ENCODE measurements around the gene TBC1D10B.
"Not testable (repeated sequence)": the region's sequence is repeated elsewhere in the genome, so short reads cannot be mapped to it uniquely, and the experiment has no call there.

Gene TBC1D10B

DNA sequence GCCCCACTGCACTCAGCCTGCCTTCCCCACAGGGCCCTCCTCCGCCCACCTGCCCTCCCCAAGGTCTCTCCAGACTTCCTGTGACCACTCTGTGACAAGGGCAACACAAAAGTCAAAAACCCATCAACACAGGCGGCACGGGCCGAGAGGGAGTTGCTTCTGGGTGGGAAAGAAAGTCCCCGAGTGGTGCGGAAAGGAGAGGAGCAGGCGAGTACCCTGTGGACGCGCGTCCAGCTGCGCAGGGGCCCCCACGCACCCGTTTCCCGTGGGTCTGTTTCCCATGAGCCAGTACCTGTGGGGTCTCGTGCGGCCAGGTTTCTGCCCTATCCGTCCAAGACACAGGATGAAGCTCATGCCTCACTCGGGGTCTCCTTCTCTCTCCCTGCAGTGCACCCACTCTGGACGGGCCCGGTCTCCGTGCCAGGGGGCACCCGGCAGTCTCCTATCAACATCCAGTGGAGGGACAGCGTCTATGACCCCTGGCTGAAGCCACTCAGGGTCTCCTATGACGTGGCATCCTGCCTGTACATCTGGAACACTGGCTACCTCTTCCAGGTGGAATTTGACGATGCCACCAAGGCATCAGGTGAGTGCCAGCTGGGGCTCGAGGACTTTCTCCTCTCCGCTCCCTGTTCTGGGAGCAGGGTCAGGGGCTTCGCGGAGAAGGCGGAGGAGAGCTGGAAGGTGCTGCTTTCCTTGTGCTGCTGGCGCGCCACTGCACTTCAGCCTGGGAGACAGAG is 27.4 kb downstream of the TBC1D10B start:
- no peak for FAIRE-seq

DNA sequence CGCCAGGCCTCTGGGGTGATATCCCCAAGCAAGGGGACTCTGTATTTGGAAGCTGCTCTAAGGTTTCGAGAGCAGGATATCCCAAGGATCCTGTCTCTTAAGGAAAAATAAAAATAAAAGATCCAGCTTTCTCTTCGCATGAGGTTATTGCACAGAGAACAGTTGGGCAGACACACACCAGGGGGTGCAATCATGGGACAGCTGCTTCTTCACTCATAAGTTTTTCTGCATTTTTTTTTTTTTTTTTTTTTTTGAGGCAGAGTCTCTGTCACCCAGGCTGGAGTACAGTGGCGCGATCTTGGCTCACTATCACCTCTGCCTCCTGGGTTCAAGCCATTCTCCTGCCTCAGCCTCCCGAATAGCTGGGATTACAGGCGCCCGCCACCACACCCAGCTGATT is 28.3 kb downstream of the TBC1D10B start:
- FAIRE-seq = not testable (repeated sequence)

More for the DNA sequence above, 27.4 kb downstream of the TBC1D10B start:
- DNase-seq (ENCODE audit: extremely low spot score, insufficient read length, low read depth) = no peak

DNA sequence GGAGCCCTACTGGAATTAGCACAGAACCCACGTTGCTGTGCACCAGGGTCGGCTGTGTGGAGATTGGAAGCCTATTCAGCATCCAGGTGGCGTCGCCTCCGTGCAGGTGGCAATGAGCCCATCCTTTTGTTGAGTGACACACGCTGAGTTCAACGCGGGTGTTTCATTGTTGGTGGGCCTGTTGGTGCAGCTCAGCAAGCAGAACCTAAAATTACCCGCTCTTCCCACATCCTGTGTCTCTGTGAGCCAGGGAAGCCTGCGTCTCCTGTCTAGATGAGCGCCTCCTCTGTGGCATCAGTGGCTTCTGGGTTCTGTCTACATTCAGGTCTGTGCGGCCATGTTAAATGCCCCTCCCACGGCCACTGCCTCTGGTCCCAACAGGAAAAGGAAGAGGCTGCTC is 29.7 kb downstream of the TBC1D10B start:
- DNase-seq (ENCODE audit: extremely low spot score, insufficient read length, low read depth) (no peak), FAIRE-seq (no peak)

More for the DNA sequence above, 28.3 kb downstream of the TBC1D10B start:
- not testable (repeated sequence) for DNase-seq (ENCODE audit: extremely low spot score, insufficient read length, low read depth)

DNA sequence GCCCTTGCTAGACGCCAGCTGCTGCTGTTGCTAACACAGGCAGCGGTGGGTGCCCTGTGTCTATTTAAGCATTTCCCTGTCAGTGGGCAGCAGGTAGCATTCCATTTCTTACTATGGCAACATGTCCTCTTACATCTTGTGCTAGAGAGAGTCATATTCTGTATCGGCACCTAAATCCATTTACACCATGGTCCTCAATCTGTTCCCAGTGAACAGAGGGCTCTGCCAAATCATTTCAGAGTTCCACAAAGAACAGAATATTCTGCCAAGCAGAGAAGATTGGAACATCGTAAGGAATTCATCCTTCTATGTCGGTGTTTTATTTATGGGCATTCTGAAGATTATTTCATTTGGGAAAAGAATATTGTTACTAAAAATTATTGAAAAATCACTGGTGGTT is 31.6 kb downstream of the TBC1D10B start:
- not testable (repeated sequence) for FAIRE-seq; DNase-seq (ENCODE audit: extremely low spot score, insufficient read length, low read depth)

- FAIRE-seq; DNase-seq (ENCODE audit: extremely low spot score, insufficient read length, low read depth): not testable (repeated sequence)
Observed at GRCh38 chr16:30337964-30338357, 32.3 kb downstream of the TBC1D10B start.

DNA sequence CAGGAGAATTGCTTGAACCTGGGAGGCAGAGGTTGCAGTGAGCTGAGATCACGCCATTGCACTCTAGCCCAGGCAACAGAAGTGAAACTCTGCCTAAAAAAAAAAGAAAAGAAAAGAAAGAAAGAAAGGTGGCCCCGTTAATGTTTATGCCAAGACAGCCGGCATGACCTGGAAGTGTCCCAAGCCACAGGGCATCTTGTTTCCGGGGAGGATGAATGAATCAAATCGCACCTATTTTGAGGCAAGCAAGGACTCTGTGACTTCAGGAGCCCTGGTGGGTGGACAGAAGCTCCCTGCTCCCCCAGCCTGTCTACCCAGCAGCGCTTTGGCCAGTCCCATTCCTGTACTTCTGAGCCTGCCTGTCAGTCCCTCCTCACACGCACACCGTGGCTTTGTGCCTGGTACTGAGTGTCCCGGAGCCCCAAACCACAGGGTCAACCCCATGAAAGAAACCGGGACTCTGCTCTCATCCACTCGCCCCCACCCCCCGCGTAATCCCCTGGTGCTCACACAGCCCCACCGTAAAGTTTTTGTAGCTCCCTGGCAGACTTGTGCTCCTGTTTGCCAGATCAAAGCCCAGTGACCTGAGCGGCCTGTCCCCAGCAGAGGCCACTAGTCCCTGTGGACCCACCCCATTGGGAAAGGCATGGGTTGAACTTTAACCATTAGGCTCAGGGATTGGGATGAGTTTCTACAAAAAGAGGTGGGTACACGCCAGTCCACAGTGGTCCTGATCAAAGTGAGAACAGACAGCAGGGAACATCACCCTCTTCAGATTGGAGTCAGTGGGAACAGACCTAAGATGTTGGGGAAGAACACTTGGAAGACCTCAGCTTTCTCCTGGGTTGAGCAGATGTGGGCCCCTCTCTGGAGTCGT is 34.5 kb downstream of the TBC1D10B start:
- FAIRE-seq (no peak), DNase-seq (ENCODE audit: extremely low spot score, insufficient read length, low read depth) (no peak)

- not testable (repeated sequence) for DNase-seq (ENCODE audit: extremely low spot score, insufficient read length, low read depth); FAIRE-seq
Observed at GRCh38 chr16:30335028-30335597, 35.2 kb downstream of the TBC1D10B start.

DNA sequence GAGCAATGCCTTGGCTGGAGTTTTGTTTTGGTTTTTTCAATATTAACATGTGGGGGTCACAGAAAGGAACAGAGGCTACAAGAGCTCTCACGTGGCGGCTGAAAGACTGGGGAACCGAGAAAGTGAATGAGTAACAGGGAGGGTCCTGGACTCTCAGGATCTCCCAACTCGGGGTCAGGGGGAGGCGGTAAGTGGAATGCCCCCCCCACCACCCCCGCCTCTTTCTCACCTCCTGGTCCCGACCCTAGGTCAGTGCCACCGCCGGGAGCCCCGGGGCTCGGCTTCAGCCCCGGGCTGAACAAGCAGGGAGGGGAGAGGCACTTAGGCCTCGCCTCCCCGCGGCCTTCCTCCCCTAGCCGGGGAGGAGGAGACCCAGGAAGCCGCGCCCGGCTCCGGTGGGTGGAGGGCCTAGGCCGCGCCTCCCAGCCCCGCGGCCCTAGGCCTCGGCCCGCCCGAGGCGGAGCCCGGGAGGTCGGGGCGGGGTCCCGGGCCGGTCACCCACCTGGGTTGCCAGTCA is 35.8 kb downstream of the TBC1D10B start:
- FAIRE-seq; DNase-seq (ENCODE audit: extremely low spot score, insufficient read length, low read depth): not testable (repeated sequence)

DNA sequence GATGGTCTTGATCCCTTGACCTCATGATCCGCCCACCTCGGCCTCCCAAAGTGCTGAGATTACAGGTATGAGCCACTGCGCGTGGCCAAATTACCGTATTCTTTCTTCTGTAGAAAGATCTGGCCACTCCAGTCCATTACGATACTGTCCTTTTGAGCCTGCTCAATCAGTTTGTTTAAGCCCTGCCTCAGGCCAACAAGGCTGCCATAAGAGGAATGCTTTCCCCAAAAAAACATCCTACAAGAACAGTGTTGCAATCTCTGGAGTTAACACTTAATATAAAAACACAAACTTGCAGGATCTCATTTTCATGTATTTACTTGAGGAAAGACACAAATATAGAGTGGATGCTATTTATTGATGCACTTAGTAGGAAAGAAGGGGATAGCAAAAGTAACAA is 46.1 kb downstream of the TBC1D10B start:
- not testable (repeated sequence) for FAIRE-seq; DNase-seq (ENCODE audit: extremely low spot score, insufficient read length, low read depth)

- DNase-seq (ENCODE audit: extremely low spot score, insufficient read length, low read depth); FAIRE-seq: not testable (repeated sequence)
Observed at GRCh38 chr16:30318647-30319046, 51.6 kb downstream of the TBC1D10B start.

- FAIRE-seq; DNase-seq (ENCODE audit: extremely low spot score, insufficient read length, low read depth): not testable (repeated sequence)
Observed at GRCh38 chr16:30310937-30311336, 59.4 kb downstream of the TBC1D10B start.

GRCh38 chr16:30309255-30309654 is 61.0 kb downstream of the TBC1D10B start:
- not testable (repeated sequence) for FAIRE-seq; DNase-seq (ENCODE audit: extremely low spot score, insufficient read length, low read depth)

Data from GM18507 (cell line).